ENCODE data around the gene B4GALT1.

- no peak for TF ChIP-seq REST (IDR thresholded peaks at IDR 0.05; ENCODE audit: insufficient read depth in 1 of 2, low read depth in 2 of 2, low read length in 2 of 2)
- no peak for TF ChIP-seq SIN3A (IDR thresholded peaks at IDR 0.05; ENCODE audit: borderline replicate concordance, insufficient read depth, low read length)
- no peak for TF ChIP-seq POLR2AphosphoS5 (IDR thresholded peaks at IDR 0.05; ENCODE audit: low read depth, low read length)
Measured at GRCh38 chr9:33065157-33066076, 101.7 kb downstream of the B4GALT1 start.

All from PFSK-1 (cell line).